HCEC 1CT (cell line): ENCODE measurements around the gene LUC7L.
"Not testable (repeated sequence)": the region's sequence is repeated elsewhere in the genome, so short reads cannot be mapped to it uniquely, and the experiment has no call there.

Source experiments
- DNase-seq: peaks from one replicate; pipeline ENCODE4 v3.0.0-alpha.2; 2017

The LUC7L gene

DNA sequence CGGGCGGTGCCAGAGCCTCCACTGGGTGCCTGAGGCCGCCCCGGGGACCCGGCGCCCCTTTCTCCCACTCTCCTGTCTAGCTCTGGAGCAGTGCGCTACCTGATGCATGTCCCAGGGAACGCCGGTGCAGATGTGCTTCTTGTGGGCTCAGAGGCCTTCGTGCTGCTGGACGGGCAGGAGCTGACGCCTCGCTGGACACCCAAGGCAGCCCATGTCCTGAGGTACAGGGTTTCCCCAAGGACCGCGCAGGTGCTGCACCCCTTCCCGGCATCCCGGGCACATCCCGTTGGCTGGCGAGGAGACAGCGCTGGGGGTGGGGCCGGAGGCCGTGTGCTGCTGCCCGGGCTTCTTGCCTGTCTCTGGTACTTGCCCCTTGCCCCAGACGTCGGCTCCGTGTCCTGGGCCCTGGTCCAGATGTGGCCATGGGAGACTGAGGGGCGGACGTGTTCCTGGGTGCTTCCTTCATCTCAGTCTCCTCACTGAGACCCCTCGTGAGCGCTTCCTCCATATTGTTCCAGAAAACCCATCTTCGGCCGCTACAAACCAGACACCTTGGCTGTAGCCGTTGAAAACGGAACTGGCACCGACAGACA, 34.0 kb upstream of the LUC7L start:
- no peak for DNase-seq

DNA sequence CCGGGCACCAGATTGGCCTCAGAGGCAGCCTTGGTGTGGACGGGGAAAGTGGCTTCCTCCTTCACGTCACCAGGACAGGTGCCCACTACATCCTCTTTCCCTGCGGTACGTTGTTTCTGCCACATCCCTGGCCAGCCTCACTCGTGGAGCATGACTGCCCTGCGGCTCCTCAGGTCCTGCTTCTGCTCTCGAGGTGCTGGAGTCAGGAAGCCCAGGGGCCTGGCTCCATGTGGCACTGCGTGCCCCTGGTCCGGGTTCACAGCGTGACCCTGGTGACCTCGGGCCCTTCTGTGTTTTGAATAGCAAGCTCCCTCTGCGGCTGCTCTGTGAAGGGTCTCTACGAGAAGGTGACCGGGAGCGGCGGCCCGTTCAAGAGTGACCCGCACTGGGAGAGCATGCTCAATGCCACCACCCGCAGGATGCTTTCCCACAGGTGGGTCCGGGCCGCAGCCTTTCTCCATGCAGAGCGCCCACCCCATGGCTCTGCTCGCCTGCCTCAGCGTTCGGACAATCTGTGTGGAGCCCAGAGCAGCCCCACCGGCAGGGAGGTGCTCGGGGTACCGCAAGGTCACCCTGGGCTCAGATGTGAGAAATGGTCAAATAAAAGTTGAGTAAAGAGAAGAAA, 33.0 kb upstream of the LUC7L start:
- no peak for DNase-seq

DNA sequence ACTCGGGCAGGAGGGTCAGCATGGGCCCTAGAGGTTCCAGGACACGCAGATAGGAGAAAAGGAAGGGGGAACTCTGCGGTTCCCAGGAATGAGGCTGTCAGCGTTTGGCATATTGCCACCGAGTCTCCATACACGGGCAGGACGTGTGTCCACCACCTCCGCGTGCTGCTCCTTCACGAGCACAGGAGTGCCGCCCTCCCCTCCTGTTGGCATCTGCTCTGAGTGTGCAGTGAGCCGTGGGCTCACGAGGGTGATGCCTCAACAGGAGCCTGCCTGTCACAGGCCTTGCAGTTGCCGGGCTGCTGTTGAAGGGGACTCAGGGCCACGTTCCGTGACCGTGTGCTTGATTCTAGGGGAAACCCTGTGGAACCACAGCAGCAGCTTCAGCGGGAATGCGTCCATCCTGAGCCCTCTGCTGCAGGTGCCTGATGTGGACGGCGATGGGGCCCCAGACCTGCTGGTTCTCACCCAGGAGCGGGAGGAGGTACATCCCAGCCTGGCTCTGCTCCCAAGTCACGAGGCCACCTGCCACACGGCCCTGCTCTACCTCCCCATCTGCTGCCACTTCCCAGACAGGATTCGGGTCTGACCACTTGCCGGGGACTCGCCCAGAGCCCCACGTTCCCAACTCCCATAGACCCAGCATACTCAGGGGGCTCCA, 31.9 kb upstream of the LUC7L start:
- no peak for DNase-seq

DNA sequence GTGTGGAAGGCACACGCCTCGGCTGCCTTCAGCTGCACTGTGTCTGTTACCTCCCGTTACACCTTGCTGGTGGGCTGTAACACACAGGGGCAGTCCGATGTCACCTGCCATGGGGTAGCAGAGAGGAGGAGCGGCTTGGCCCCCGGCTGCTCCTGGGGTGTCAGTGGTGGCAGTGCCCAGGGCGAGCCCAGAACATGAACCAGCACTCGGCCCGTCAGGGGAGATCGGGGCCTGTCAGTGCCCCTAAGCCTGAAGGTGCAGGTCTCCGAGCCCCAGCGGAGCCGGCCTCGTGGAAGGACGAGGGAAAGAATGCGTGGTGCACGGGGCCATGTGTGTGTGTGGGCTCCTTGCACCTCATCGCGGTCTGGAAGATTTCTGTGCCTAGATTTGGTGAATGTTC, 31.1 kb upstream of the LUC7L start:
- no peak for DNase-seq

DNA sequence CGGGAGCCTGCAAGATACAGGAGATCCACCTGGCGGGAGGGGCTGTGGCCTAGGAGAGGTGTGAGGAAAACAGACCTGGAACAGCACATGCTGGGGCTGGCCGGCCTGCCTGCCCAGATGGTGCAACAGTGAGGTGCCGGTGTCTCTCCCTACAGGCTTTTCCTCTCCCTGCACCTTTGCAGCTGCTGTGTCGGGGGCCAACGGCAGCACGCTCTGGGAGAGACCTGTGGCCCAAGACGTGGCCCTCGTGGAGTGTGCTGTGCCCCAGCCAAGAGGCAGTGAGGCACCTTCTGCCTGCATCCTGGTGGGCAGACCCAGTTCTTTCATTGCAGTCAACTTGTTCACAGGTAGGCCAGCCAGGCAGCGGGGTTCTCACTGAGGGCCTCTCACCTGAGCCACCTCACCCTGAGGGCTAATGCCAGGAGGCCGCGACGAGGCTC, 30.6 kb upstream of the LUC7L start:
- DNase-seq, result no peak

- no peak for DNase-seq
Observed at GRCh38 chr16:259226-259625, 30.0 kb upstream of the LUC7L start.

GRCh38 chr16:258091-258490, 28.8 kb upstream of the LUC7L start:
- DNase-seq, result not testable (repeated sequence)

GRCh38 chr16:255183-255582, 25.9 kb upstream of the LUC7L start:
- DNase-seq, result no peak

DNA sequence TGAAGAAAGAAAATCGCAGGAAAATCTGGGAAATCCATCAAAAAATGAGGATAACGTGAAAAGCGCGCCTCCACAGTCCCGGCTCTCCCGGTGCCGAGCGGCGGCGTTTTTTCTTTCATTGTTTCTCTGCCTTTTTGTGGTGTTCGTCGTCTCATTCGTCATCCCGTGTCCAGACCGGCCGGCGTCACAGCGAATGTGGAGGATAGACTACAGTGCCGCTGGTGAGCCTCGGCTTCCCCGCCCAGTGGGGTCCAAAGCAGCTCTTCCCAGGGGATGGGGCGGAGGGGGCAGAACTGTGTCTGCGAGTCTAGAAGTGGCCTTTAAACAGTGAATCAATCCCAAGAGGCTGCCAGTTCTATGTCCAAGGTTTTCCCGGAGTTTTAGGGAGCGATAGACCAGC, 25.2 kb upstream of the LUC7L start:
- no peak for DNase-seq

DNA sequence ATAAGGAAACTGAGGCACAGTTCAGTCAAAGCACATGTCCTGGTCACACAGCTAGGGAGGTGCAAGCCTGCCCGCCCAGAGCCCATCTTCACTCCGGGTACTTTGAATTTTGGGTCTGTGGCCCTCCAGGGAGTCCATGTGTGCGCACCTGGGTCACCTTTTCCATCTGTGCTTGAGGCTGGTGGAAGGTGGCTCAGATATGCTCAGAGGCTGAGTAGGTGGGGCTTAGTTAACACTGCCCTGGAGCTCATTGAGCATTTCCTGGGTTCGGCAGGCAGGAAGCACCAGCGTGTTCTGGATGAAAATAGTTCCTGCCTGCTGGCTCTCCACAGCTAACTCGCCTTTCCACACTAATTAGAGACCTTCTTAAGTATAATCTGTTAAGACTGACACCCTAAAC, 24.6 kb upstream of the LUC7L start:
- no peak for DNase-seq

GRCh38 chr16:252366-253337, 23.4 kb upstream of the LUC7L start:
- DNase-seq, result no peak

GRCh38 chr16:249431-249830, 20.2 kb upstream of the LUC7L start:
- no peak for DNase-seq

DNA sequence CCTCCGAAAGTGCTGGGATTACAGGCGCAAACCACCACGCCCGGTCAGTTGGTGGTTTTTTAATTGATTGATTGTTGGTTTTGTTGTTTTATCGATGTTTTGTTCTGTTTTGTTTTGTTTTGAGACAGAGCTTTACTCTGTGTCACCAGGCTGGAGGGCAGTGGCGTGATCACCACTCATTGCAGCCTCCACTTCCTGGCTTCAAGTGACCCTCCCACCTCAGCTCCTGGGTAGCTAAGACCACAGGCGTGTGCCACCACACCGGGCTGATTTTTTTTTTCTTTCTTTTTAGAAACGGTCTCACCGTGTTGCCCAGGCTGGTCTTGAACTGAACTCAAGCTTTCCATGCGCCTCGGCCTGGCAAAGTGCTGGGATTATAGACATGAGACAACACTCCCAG, 17.8 kb upstream of the LUC7L start:
- no peak for DNase-seq

DNA sequence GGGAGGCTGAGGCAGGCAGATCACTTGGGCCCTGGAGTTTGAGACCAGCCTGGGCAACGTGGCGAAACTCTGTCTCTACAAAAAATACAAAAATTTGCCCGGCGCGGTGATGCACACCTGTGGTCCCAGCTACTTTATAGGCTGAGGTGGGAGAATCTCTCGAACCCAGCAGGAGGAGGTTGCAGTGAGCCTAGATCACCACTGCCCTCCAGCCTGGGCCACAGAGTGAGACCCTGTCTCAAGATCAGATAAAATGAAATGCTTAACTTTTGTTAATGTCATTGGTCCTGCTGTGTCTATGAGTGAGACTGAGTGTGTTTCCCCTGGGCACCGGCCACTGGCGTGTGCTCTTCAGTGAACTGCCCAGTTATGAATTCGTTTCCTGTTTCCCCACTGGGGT, 15.9 kb upstream of the LUC7L start:
- no peak for DNase-seq

DNA sequence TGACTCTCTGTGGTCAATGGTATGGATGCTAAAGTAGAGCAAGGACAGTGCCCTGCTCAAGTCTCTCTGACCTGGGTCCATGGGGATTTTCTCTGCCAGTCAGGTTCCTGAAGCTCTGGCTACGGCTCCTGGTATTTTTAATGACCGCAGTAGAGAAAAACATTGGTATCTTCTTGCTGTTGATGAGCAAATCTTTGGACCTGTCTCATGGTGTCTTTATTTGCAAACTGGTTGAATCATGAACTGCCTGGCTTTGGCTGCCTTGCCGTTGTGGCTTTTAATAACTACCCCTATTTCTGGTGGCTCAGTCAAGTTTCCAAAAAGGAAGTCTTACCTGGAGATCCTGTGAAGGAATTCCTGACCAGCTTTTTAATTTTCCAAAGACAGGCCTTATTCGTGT, 14.1 kb upstream of the LUC7L start:
- DNase-seq, result no peak

DNA sequence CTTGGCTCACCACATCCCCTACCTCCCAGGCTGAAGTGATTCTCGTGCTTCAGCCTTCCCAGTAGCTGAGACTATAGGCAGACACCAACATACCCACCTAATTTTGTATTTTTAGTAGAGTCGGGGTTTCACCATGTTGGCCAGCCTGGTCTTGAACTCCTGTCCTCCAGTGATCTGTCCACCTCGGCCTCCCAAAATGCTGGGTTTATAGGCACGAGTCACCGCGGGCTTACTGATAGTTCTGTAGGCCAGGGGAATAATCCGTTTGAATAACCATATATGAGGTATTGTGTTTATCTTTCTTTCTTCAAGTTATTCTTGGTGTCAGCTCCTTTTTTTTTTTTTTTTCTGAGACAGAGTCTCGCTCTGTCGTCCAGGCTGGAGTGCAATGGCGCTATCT, 13.0 kb upstream of the LUC7L start:
- no peak for DNase-seq

GRCh38 chr16:240559-240958, 11.3 kb upstream of the LUC7L start:
- DNase-seq, result no peak

DNA sequence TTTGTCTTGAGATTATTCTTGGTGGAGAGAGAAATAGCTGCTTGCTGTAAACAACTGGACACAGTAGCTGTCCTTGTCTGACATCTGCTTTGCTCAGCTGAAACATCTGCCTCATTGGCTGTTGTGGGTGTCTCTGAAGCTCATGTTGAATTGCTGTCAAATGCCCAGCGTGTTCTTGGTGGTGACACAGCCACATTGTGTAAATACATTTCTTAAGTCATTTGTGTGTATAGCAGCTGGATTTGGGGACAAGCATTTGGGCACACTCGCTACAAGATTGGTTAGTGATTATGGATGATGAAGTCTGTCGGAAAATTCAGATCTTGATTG, 10.7 kb upstream of the LUC7L start:
- no peak for DNase-seq

GRCh38 chr16:234468-235305, 5.4 kb upstream of the LUC7L start, which contains the start of gene FAM234A:
Gene FAM234A, plus strand, starts transcription at chr16:234821. Its CDS starts 19,593 bp downstream, at chr16:254414.
- DNase-seq, result peak; percentile 88

- no peak for DNase-seq
Observed at GRCh38 chr16:230949-231348, 1.7 kb upstream of the LUC7L start.

DNA sequence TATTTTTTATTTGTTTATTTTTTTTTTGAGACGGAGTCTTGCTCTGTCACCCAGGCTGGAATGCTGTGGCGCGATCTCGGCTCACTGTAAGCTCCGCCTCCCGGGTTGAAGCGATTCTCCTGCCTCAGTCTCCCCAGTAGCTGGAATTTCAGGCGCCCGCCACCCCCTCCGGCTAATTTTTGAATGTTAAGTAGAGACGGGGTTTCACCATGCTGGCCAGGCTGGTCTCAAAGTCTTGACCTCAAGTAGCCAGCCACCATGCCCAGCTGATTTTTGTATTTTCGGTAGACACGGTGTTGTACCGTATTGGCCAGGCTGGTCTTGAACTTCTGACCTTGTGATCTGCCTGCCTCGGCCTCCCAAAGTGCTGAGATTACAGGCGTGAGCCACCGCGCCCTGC, 1.1 kb upstream of the LUC7L start:
- DNase-seq, result not testable (repeated sequence)

DNA sequence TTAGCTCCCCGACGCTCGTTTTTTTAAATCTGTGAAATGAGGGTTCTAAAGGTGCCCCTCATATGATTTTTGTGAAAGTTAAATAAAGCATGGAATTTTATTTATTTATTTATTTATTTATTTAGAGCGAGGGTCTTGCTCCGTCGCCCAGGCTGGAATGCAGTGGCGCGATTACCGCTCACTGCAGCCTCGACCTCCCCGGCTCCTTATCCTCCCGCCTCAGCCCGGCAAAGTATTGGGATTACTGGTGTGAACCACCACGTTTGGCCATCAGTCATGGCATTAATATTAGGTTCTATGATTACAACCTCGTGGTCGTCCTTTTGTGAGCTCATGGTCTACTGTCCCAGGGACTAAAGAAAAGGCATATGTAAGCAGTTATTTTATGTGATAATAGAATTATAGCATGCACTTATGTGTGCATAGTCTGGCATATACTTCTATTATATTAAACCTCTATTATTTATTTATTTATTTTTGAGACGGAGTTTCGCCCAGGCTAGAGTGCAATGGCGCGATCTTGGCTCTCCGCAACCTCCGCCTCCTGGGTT, 557 bp upstream of the LUC7L start:
- no peak for DNase-seq
